GM18951 (cell line): ENCODE results near the gene ASAP3.

Experiments used
- POLR2A ChIP-seq: IDR thresholded peaks from 4 replicates; pipeline ENCODE4 v1.6.1; 2011; ENCODE audit warnings: mild to moderate bottlenecking; ENCODE audit not compliant: insufficient read length, insufficient read depth; ENCODE audit errors: extremely low read depth
- in situ Hi-C: fragments of 300-500 bp; cut with MboI; formaldehyde crosslinking; loops from one replicate; pipeline ENCODE4 v1.12.0; 2022; ENCODE audit warnings: low sequenced_read_pairs, mixed read lengths, inconsistent platforms; ENCODE audit not compliant: unreplicated experiment

Gene ASAP3

GRCh38 chr1:23423415-23424292 is 60.3 kb downstream of the ASAP3 start:
- in situ Hi-C loops, result no loop called here
- TF ChIP-seq POLR2A, result no peak

- TF ChIP-seq POLR2A, result no peak
Measured at GRCh38 chr1:23422941-23423340, 61.0 kb downstream of the ASAP3 start.

GRCh38 chr1:23422241-23422877 is 61.6 kb downstream of the ASAP3 start:
- TF ChIP-seq POLR2A, result no peak
- in situ Hi-C loops, result no loop called here

More at GRCh38 chr1:23422941-23423340, 61.0 kb downstream of the ASAP3 start:
- in situ Hi-C loops, result no loop called here

GRCh38 chr1:23421753-23422240 is 62.2 kb downstream of the ASAP3 start:
- no peak for TF ChIP-seq POLR2A
- in situ Hi-C loops, result no loop called here

GRCh38 chr1:23421343-23421742 is 62.6 kb downstream of the ASAP3 start:
- no peak for TF ChIP-seq POLR2A
- in situ Hi-C loops, result no loop called here

- no peak for TF ChIP-seq POLR2A
- in situ Hi-C loops, result no loop called here
Measured at GRCh38 chr1:23420778-23421177, 63.2 kb downstream of the ASAP3 start.

- in situ Hi-C loops, result no loop called here
- no peak for TF ChIP-seq POLR2A
Measured at GRCh38 chr1:23419180-23419579, 64.8 kb downstream of the ASAP3 start.

- in situ Hi-C loops, result no loop called here
- no peak for TF ChIP-seq POLR2A
Measured at GRCh38 chr1:23417570-23417969, 66.4 kb downstream of the ASAP3 start.

GRCh38 chr1:23416964-23417363 is 67.0 kb downstream of the ASAP3 start:
- in situ Hi-C loops, result no loop called here
- TF ChIP-seq POLR2A, result no peak

- in situ Hi-C loops, result no loop called here
- TF ChIP-seq POLR2A, result no peak
Measured at GRCh38 chr1:23408797-23409290, 75.1 kb downstream of the ASAP3 start.

- in situ Hi-C loops, result no loop called here
Measured at GRCh38 chr1:23407016-23407630, 76.9 kb downstream of the ASAP3 start.

GRCh38 chr1:23405946-23406345 is 78.0 kb downstream of the ASAP3 start:
- TF ChIP-seq POLR2A, result no peak
- in situ Hi-C loops, result no loop called here

More at GRCh38 chr1:23407016-23407630, 76.9 kb downstream of the ASAP3 start:
- TF ChIP-seq POLR2A, result no peak
